ENCODE measurements around the gene PIGB.
"Not testable (repeated sequence)": the region's sequence is repeated elsewhere in the genome, so short reads cannot be mapped to it uniquely, and the experiment has no call there.

Gene PIGB

DNA sequence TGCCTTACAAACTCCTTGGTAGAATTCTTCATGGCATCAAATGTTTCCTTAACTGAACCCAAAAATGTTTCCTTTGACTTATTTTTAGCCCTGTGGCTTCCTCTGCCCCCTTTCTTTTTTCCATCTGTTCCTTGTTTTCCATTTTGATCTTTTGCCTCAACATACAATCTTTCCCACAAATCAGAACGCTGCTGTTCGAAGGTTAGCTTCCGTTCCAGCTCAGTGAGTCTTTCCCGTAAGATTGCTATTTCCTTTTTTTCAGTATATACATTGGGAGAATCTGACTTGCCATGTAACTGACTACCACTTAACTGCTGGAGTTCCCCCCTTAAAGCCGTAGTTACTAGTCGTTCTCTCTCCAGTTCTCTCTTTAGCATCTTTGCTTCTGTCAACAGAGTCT, 41.2 kb downstream of the PIGB start:
- no peak for DNase-seq
- intact Hi-C loops (cut with DNase I): no loop called here

- intact Hi-C loops (cut with DNase I): no loop called here
- no peak for DNase-seq
Measured at GRCh38 chr15:55361048-55361447, 42.0 kb downstream of the PIGB start.

DNA sequence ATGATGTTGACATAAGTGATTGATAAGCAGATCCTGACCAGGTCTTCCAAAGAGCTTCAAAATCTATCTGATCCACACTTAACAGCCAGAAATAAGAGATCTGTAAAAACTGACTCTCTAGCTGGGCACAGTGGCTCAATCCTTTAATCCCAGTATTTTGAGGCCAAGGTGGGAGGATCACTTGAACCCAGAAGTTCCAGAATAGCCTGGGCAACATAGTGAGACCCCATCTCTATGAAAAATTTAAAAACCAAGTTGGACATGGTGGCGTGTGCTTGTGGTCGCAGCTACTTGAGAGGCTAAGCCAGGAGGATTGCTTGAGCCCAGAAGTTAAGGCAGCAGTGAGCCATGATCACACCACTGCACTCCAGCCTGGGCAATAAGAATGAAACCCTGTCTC, 43.6 kb downstream of the PIGB start:
- DNase-seq: no peak
- intact Hi-C loops (cut with DNase I): no loop called here

DNA sequence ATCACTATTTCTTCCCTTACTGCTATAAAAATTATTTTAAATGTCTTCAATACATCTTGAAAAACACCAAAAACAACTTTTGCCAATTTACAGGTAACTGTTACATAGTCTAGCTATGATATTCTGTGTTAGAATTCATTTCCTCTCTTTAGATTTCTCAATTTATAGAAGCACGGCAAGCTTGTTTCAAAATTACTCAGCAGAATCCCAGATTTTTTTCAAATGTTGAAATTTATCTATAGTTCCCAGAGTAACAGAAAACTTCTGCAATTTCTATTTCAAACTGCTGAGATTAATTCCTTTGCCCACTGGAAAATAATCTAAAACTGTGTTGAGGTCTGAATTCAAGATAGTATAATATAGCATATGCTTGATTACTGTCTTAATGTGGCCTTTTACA, 48.0 kb downstream of the PIGB start:
- intact Hi-C loops (cut with DNase I): no loop called here
- DNase-seq: no peak

GRCh38 chr15:55372701-55373440, 53.8 kb downstream of the PIGB start:
- DNase-seq: no peak
- intact Hi-C loops (cut with DNase I): no loop called here

DNA sequence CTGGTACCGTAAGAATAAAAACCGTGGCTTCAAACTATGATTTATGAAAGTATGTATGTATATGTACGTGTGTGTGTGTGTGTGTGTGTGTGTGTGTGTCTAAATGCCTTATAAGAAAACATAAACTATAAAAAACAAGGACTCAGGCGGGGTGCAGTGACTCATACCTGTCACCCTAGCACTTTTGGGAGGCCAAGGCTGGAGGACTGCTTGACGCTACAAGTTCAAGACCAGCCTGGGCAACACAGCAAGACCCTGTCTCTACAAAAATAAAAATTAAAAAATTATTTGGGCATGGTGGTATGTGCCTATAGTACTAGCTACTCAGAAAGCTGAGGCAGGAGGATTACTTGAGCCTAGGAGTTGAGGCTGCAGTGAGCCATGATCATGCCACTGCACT, 60.1 kb downstream of the PIGB start:
- intact Hi-C loops (cut with DNase I): no loop called here
- no peak for DNase-seq

DNA sequence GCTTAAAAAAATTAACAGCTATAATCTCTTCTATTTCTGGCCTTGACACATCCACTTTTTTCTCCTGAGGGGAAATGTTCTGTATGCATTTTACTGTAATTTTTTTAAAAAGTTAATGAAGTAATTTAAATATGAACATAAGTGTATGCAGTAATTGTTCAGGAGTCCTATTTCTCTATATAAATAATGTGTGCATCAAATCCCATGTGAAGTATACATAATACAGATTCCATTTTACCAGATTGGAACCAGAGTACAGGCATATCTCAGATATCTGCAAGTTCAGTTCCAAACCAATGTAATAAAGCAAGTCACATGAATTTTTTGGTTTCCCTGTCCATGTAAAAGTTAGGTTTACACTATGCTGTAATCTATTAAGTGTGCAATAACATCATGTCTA, 62.6 kb downstream of the PIGB start:
- DNase-seq: no peak
- intact Hi-C loops (cut with DNase I): no loop called here

- DNase-seq: no peak
- intact Hi-C loops (cut with DNase I): no loop called here
Measured at GRCh38 chr15:55383687-55384086, 64.7 kb downstream of the PIGB start.

- intact Hi-C loops (cut with DNase I): no loop called here
- no peak for DNase-seq
Measured at GRCh38 chr15:55387027-55387426, 68.0 kb downstream of the PIGB start.

- no peak for DNase-seq
- intact Hi-C loops (cut with DNase I): no loop called here
Measured at GRCh38 chr15:55389264-55389607, 70.2 kb downstream of the PIGB start.

- DNase-seq: no peak
- intact Hi-C loops (cut with DNase I): no loop called here
Measured at GRCh38 chr15:55394694-55395093, 75.7 kb downstream of the PIGB start.

- no peak for DNase-seq
- intact Hi-C loops (cut with DNase I): no loop called here
Measured at GRCh38 chr15:55398243-55398642, 79.2 kb downstream of the PIGB start.

DNA sequence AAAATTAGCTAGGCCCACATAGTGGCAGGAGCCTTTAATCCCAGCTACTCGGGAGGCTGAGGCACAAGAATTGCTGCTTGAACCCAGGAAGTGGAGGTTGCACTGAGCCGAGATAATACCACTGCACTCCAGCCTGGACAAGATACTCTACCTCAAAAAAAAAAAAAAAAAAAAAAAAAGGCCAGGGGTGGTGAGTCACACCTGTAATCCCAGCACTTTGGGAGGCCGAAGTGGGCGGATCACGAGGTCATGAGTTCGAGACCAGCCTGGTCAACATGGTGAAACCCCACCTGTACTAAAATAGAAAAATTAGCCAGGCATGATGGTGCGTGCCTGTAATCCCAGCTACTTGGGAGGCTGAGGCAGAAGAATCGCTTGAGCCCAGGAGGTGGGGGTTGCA, 81.0 kb downstream of the PIGB start:
- DNase-seq; intact Hi-C loops (cut with DNase I): not testable (repeated sequence)

DNA sequence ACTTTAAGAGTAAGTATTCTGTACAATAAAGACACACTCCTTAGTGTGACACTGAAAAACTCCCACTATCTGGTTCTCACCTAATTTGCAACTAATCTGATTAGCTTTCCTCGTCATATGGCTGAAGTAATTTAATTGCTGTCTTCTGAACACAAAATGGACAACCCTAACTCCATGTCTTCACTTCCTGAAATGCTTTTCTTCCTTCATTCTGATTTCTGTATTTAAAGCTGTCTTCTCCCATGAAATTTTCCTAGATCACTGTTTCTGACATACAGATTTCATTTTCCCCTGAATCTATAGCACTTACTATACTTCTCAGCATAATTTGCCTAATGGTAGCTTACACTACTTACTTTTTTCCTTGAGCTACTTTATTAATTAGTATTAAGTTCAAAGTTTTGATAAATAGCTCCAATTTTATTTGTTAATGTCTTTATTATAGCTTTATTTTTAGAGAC, 82.8 kb downstream of the PIGB start:
- intact Hi-C loops (cut with DNase I): no loop called here

DNA sequence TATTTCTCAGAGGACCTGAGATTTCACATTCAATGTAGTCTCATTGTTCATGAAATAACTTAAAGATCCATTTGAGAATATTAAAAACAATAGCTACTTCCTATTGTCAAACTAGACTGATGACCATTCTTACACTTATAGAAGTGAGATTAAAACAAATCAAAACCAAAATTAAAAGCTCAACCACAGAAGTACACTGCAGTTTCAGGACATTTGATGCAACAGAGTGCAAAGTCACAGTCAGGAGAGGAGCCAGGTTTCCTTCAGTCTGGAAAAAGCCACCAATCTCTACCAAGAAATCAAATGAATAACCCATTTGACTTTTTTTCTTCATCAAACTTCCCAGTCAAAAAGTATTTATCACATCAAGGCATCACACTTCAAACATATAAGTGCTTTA, 83.7 kb downstream of the PIGB start:
- intact Hi-C loops (cut with DNase I): no loop called here

More for the DNA sequence above, 82.8 kb downstream of the PIGB start:
- no peak for DNase-seq

GRCh38 chr15:55403531-55403930, 84.5 kb downstream of the PIGB start:
- intact Hi-C loops (cut with DNase I): no loop called here
- DNase-seq: no peak

More for the DNA sequence above, 83.7 kb downstream of the PIGB start:
- no peak for DNase-seq
